DMS153 treated with DMSO at 0.1 percent for 48 hours (cell line): ENCODE data around the gene HPDL.

Source experiments
- DNase-seq: peaks from one replicate; lab custom pipeline; 2025; ENCODE audit not compliant: unreplicated experiment; lab: John Stamatoyannopoulos, UW

HPDL gene

DNA sequence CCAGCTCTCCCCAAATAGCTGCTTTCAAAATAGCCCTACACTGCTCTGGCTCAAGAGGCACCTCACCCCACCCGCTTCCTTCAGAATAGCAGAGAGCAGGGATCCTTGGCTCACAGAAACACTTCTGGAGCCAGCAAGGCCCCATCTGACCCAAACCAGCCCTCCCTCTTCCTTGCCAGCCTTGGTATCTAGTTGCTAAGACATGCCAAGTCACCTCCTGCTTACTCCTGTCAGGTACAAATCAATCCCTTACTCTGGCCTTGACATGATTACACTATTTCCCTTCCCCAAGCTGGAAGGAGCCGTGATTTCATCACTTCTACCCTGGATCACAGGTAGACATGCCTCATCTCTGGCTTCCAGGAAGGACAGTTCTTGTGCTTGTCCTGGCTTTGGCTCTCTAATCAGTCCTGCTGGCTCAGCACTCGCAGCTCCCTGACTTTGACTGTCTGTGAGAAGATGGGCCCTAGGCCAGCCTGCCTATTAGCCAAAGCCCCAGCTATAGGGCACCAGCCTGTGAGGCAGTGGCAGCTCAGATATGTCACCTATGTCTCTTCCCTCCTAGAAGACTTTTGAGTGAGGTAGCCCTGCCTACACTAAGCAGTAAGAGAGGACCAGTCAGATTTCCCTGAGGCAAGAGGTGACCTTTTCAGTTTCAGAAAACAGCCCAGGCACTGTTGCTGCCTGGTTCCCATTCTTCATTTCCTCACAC lies 22.4 kb downstream of the HPDL start:
- no peak for DNase-seq

DNA sequence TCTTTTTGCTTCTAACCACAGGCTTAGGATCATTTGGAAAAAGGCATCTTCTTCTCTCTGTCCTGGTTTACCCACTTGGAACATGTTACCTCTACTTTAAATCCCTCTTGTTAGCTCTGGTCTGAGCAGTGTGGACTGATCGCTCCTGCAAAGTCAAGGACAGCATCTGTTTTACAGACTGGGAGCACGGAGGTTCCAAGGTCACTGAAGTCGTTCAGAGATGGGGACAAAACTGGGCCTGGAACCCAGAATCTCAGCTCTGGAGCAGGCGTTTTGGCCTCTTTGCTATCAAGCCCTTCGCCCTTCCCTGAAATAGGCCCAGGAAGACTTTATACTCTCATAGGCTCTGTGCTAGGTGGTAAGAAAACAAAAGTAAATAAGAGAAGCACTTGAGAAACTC lies 24.8 kb downstream of the HPDL start:
- DNase-seq: no peak

DNA sequence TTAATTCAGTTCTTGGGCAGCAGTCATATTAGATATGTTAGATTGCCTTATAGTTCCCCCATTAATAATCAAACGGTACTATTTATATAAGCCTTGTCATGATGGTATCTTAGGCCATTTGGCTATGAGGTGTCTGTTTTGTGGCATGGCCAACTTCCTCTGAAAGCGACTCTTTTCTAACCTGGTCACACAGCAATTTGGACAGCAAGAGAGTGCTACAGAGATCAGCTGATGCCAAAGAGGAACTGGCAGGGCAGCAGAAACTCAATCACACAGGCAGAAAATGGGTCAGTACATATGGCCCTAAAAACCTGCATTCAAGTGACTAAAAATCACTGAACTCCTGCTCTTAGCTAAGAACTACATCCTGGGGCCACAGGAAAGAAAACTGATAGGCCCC lies 27.0 kb downstream of the HPDL start:
- DNase-seq: no peak

DNA sequence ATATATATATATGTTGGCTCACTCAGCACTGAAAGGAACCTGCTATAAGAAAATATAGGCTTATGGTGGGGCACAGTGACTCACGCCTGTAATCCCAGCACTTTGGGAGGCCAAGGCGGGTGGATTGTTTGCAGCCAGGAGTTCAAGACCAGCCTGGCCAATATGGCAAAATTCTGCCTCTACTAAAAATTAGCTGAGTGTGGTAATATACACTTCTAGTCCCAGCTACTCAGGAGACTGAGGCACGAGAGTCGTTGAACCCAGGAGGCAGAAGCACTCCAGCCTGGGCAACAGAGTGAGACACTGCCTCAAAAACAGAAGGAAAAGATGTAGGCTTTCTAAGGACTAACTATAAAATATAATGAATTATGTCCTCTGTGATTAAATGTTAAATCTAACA lies 28.1 kb downstream of the HPDL start:
- DNase-seq: no peak

DNA sequence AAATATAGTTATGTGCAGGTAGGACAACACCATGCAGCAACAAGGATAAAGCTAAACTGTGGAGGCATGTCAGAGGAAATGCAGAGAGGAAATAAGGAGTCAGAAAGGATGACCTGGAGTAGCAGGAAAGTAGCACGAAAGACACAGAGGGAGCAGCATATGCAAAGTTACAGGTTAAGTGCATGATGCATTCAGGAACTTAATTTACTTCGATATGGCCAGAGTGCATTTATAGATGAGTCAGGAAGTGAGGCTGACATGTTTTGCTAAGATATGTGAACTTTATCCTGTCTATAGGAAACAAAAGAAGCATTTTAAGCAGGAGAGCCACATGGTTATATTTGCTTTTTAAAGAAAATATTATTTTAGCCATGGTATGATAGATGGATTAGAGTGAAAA lies 29.0 kb downstream of the HPDL start:
- DNase-seq: no peak

DNA sequence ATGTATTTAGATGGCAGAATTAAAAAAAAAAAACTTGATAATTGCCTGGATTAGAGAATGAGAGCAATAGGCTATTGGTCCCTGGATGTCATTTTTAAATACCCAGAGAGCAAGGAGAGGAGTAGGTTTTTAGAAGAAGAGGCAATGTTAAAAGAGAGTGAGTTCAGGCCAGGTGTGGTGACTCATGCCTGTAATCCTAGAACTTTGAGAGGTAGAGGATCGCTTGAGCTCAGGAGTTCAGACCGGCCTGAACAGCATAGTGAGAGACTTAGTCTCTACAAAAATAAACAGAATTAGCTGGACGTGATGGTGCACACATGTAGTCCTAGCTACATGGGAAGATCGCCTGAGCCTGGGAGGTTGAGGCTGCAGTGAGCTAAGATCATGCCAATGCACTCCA lies 29.5 kb downstream of the HPDL start:
- no peak for DNase-seq

DNA sequence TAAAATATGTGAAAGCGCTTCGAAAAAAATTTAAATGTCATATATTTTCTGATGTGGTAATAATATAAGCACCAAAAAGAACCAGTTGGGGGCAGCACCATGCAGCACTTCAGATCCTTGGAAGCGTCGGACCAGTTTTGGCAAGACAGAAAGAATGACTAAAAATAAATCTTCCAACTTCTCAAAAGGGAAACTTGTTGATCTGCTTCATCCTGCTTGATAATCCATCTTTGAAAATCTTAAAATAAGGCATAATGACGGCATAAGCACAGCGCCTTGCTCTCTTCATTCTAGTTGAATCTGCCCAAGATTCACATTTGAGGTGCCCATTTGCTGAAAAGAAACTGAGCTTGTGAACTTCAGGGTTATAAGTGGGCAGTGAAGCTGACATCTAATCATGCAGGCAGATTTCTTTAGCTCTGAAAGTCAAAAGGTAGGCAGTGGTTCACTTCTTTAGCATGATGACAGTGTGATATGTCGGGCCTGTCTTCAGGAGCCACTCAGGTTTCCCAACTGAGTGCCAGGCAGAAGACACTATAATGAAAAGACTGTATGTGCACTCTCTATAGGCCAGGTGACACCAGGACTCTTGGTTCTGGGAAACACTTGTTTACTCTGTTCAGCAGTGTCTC lies 33.3 kb downstream of the HPDL start:
- peak; percentile 22 for DNase-seq

DNA sequence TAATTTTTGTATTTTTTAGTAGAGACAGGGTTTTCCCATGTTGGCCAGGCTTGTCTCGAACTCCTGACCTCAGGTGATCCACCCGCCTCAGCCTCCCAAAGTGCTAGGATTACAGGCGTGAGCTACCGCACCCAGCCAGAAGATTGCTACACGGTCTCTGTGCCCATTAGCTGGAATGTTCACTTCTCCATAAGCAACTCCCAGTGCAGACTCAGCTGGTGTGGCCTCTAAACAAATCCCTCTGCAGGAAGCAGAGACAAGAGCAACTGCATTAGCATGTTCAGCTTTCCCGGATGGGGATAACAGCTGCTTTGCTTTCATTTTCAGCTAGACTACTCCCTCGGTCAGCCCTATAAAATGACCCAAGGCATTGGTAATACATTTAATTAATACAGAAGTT lies 34.3 kb downstream of the HPDL start:
- peak; percentile 69 for DNase-seq

DNA sequence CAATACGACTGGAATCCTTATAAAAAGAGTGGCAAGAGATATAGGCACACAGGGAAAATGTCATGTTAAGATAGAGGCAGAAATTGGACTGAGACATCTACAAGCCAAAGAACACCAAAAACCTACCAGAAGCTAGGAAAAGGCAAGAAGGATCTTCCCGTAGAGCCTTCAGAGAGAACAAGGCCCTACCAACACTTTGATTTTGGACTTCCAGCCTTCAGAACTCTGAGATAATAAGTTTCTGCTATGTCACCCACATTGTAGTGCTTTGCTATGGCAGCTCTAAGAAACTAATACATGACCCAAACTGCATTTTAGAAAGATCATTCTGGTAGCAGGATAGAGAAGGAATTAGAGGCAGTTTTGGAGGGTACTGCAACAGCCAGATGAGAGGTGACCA lies 37.6 kb downstream of the HPDL start:
- no peak for DNase-seq

DNA sequence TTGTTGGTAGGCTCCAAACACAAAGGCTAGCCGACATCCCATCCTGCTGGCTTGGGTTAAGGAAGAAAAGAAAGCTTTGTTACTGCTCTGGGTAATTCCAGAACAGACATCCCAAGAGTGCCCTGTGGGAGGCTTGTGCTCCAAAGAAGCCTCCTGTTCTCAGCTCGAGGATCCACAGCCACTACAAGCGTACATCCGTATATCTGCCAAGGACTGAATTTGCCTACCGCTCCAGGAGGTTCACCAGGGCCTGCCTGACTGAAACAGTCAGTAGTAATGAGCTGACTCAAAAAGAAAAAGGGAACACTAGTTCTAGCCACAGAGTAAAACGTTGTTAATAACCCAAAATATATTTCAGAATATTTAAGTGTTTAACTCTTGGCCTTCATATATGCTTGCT lies 38.4 kb downstream of the HPDL start:
- DNase-seq: no peak

DNA sequence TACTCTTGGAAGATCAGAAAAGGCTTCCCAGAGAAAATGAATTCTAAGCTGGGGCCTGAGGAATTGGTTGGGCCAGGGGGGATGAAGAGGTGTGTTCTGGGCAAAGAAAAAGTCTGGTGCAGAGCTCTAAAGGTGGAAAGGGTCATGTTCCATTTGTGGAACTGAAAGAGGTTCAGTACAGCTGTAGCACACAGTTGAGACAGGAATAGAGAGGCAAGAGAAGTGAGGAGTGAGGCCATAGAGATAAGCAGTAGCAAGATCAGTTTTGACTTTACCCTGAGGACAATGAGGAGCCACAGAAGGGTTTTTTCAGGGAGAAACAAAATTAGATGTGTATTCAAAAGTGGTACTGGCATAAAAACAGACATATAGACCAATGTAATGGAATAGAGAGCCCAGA lies 43.9 kb downstream of the HPDL start:
- no peak for DNase-seq

DNA sequence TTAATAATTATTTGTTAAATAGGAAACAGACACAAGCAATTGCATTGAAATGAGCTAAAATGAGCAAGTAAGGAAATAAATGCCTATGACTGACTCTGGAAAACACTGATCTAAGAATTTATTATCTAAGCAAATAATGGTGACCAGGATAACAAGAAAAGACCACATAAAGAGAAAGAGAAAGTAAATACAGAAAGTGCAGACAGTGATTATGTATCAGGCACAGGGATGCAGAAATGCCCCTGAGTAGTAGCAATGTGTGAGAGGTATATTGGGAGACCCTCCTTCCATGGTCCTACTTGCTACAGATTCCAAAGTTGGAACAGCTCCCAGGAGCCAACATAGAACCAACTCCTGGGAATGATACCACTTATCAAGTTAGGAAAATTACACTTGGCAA lies 46.9 kb downstream of the HPDL start:
- no peak for DNase-seq

DNA sequence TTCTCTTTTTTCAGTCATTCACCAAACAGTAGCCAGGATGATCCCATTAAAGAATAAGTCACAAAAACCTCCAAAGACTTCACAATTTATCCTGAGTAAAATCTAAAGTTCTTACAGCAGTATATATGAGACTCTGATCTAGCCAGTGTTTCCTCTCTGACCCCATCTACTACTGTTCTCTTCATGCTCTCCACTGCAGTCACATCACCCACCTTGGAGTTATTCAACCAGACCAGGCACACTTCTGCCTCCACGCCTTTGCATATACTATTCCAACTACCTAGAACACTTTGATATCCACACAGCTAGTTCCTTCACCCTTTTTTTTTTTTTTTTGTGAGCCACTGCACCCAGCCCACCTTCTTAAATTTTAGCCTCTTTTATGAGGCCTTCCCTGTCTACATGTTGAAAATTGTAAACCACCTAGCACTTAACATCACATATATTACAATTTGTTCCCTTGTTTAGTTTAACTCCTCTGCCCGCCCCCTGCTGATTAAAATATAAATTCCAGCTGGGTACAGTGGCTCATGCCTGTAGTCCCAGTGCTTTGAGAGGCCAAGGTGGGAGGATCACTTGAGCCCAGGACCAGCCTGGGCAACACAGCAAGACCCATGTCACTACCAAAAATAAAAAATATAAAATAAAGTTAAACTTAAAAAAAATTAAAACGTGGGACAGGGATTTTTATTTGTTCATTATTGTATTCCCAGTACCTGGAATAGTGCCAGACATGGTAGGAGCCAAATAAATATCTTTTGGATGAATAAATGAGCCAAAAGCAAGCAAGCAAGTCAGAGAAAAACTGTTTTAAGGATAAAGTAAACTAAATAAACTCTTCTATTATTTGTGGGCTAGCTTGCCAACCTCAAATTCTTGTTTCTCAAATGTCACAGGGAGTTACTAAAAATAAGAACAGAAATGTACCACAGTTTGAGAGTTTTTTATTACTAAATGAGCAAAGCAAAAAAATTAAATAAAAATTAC lies 48.7 kb downstream of the HPDL start:
- DNase-seq: no peak

DNA sequence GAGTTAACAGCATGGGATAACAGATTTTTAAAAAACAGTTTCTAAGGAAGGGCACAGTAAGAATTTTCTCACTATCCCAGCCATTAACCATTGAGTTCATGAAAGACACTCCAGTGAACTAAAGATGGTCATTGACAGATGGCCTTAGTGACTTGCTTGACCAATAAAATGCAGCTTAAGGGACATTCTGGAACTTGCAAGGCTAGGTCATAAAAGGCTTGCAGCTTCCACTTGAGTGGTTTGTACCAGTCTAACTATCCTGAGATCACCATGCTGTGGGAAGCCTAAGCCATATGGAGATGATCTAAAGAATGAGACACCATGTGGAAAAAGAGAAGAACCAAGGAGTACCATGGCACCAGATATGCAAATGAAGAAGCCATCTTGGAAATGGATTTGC lies 51.5 kb downstream of the HPDL start:
- DNase-seq: no peak
